Epidermal melanocyte (primary cell): ENCODE measurements around the gene LRRC49.
"Not testable (repeated sequence)": the region's sequence is repeated elsewhere in the genome, so short reads cannot be mapped to it uniquely, and the experiment has no call there.

Experiments used
- DNase-seq: peaks from one replicate; pipeline ENCODE4 v3.0.0; 2011; ENCODE audit warnings: low spot score; ENCODE audit not compliant: insufficient read length

Gene LRRC49

DNA sequence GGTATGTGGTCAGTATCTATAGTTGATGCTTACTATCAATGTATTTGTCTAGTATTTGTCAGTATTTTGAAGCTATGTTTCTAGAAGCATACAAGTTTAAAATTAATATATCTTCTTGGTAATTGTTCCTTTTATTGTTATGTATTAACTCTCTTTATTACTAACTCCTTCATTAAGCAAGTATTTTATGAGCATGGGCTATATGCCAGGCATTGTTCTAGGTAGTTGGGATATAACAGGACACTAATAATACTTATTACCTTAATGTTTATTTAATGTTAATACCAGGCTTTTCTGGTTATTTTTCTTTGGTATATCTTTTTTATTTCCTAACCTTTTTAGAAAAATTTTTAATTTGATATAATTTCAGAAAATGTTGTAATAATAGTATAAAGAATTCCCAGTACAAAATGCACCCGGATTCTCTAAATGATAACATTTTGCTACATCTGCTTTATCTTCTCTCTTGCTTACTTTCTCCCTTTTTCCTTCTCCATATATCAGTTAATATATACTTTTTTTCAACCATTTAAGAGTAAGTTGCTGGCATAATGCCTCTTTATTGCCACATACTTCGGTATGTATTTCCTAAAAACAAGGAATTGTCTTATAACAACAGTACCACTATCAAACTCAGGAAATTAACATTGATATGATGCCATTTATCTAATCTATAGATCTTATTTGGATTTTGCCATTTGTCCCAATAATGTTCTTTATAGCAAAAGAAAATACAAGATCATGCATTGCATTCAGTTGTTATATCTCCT is 30.9 kb downstream of the LRRC49 start:
- no peak for DNase-seq

GRCh38 chr15:70926914-70927313 is 34.3 kb downstream of the LRRC49 start:
- DNase-seq: not testable (repeated sequence)

GRCh38 chr15:70931821-70932220 is 39.2 kb downstream of the LRRC49 start:
- no peak for DNase-seq

GRCh38 chr15:70932397-70932796 is 39.8 kb downstream of the LRRC49 start:
- DNase-seq: no peak

DNA sequence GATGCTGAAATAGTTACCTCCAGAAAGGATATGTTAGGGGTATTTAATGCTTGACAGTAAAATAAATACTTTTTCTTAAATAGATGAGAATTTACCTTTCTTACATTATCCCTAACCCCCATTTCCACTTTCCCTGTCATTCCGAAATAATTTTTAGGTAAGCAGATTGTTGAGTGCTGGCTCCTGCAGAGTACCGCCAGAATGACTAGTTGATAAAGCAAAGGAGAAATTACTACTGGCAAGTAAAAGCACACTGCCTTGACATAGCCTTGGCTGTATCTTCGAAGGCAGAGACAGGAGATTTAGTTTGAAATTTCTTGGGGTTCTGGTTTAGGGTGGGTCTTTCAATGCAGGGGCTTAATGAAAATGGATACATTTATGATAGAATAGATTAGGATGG is 40.8 kb downstream of the LRRC49 start:
- DNase-seq: no peak

- no peak for DNase-seq
These were observed 43.0 kb downstream of the LRRC49 start for GRCh38 chr15:70935631-70936030.

DNA sequence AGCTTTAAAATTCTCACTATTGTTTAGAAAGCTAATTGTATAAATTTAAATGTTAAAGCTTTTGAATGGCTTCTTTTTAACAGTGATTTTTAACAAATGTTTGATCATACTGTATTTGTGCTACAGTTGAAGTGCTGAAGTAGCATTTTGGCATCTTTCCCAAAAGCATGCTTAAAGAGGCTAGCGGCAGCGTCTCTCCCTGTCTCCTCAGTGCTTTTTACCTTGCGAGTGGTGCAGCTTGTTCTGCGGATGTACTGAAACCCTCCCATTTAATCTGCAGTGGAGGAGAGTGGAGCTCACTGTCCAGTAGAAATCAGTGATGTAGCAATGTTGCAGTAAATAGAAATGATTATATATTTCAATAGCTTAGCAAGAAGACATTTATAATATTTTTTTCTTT is 43.7 kb downstream of the LRRC49 start:
- DNase-seq: no peak

DNA sequence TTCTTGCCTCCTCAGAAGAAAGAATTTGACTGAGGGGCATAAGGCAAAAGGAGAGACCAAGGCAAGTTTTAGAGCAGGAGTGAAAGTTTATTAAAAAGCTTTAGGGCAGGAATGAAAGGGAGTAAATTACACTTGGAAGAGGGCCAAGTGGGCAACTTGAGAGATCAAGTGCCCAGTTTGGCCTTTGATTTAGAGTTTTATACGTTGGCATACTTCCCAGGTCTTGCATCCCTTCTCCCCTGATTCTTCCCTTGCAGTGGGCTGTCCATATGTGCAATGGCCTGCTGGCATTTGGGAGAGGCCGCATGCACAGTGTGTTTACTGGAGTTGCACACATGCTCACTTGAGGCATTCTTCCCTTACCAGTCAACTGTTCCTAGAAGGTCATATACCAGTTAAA is 50.7 kb downstream of the LRRC49 start:
- DNase-seq: not testable (repeated sequence)

GRCh38 chr15:70947351-70948335 is 55.0 kb downstream of the LRRC49 start:
- DNase-seq: no peak

GRCh38 chr15:70950953-70951352 is 58.3 kb downstream of the LRRC49 start:
- DNase-seq: no peak

DNA sequence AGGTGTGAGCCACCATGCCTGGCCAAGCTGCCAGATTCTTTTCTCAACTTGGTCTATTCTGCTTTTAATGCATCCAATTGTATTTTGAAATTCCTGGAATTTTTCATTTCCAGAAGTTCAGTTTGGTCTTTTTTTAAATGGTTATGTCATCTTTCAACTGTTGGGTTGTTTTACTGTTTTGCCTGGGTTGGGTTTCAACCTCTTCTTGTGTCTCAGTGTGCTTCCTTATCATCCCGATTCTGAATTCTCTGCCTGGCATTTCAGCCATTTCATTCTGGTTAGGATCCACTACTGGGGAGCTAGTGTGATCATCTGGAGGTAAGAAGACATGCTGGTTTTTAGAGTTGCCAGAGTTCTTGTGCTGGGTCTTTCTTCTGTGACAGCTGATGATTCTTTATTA is 61.5 kb downstream of the LRRC49 start:
- DNase-seq: no peak

- no peak for DNase-seq
These were observed 62.1 kb downstream of the LRRC49 start for GRCh38 chr15:70954733-70955132.

GRCh38 chr15:70955151-70955550 is 62.5 kb downstream of the LRRC49 start:
- DNase-seq: no peak

GRCh38 chr15:70956201-70956995 is 63.8 kb downstream of the LRRC49 start:
- peak; percentile 31 for DNase-seq

GRCh38 chr15:70962084-70962483 is 69.5 kb downstream of the LRRC49 start:
- no peak for DNase-seq

DNA sequence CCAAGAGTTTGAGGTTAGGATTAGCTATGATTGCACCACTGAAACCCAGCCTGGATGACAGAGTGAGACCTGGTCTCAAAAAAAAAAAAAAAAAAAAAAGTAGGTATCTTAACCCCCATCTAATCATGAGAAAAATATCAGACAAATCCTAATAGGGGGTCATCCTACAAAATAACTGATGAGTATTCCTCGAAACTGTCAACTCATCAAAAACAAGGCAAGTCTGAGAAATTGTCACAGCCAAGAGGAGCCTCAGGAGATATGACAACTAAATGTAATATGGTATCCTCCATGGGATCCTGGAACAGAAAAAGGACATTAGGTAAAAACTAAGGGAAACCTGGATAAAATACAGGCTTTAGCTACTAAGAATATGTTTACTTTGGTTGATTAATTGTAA is 70.6 kb downstream of the LRRC49 start:
- no peak for DNase-seq

- no peak for DNase-seq
These were observed 71.4 kb downstream of the LRRC49 start for GRCh38 chr15:70964058-70964457.

- no peak for DNase-seq
These were observed 72.1 kb downstream of the LRRC49 start for GRCh38 chr15:70964686-70965085.

GRCh38 chr15:70967646-70968045 is 75.0 kb downstream of the LRRC49 start:
- DNase-seq: no peak

GRCh38 chr15:70974004-70974832 is 81.6 kb downstream of the LRRC49 start:
- DNase-seq: no peak

GRCh38 chr15:70976851-70977250 is 84.2 kb downstream of the LRRC49 start:
- no peak for DNase-seq
